ENCODE measurements around the gene SMAP1.

The SMAP1 gene

GRCh38 chr6:70820778-70821177 is 153.1 kb downstream of the SMAP1 start:
- DNase-seq (ENCODE audit: insufficient read length) (no peak), FAIRE-seq (no peak)
- TF ChIP-seq POLR2AphosphoS5 (IDR thresholded peaks at IDR 0.05; ENCODE audit: low read depth, low read length): no peak
- no peak for TF ChIP-seq POLR2A (IDR thresholded peaks at IDR 0.05; ENCODE audit: low read depth, low read length)
- no peak for TF ChIP-seq TAF1 (IDR thresholded peaks at IDR 0.05; ENCODE audit: borderline replicate concordance, low read depth, low read length)

GRCh38 chr6:70821751-70822150 is 154.1 kb downstream of the SMAP1 start:
- no peak for DNase-seq (ENCODE audit: insufficient read length)
- TF ChIP-seq POLR2A (IDR thresholded peaks at IDR 0.05; ENCODE audit: low read depth, low read length) (no peak), TAF1 (IDR thresholded peaks at IDR 0.05; ENCODE audit: borderline replicate concordance, low read depth, low read length) (no peak), POLR2AphosphoS5 (IDR thresholded peaks at IDR 0.05; ENCODE audit: low read depth, low read length) (no peak)
- FAIRE-seq: no peak

GRCh38 chr6:70823651-70824050 is 156.0 kb downstream of the SMAP1 start:
- no peak for FAIRE-seq

GRCh38 chr6:70831427-70831826 is 163.7 kb downstream of the SMAP1 start:
- DNase-seq (ENCODE audit: insufficient read length) (no peak), FAIRE-seq (no peak)

More at GRCh38 chr6:70823651-70824050, 156.0 kb downstream of the SMAP1 start:
- no peak for DNase-seq (ENCODE audit: insufficient read length)
- TF ChIP-seq POLR2A (IDR thresholded peaks at IDR 0.05; ENCODE audit: low read depth, low read length) (no peak), POLR2AphosphoS5 (IDR thresholded peaks at IDR 0.05; ENCODE audit: low read depth, low read length) (no peak), TAF1 (IDR thresholded peaks at IDR 0.05; ENCODE audit: borderline replicate concordance, low read depth, low read length) (no peak)

GRCh38 chr6:70834520-70834919 is 166.8 kb downstream of the SMAP1 start:
- TF ChIP-seq TAF1 (IDR thresholded peaks at IDR 0.05; ENCODE audit: borderline replicate concordance, low read depth, low read length) (no peak), POLR2AphosphoS5 (IDR thresholded peaks at IDR 0.05; ENCODE audit: low read depth, low read length) (no peak), POLR2A (IDR thresholded peaks at IDR 0.05; ENCODE audit: low read depth, low read length) (no peak)
- no peak for DNase-seq (ENCODE audit: insufficient read length)
- no peak for FAIRE-seq

More at GRCh38 chr6:70831427-70831826, 163.7 kb downstream of the SMAP1 start:
- no peak for TF ChIP-seq POLR2AphosphoS5 (IDR thresholded peaks at IDR 0.05; ENCODE audit: low read depth, low read length)
- TF ChIP-seq POLR2A (IDR thresholded peaks at IDR 0.05; ENCODE audit: low read depth, low read length): no peak

- TF ChIP-seq POLR2A (IDR thresholded peaks at IDR 0.05; ENCODE audit: low read depth, low read length) (no peak), POLR2AphosphoS5 (IDR thresholded peaks at IDR 0.05; ENCODE audit: low read depth, low read length) (no peak), TAF1 (IDR thresholded peaks at IDR 0.05; ENCODE audit: borderline replicate concordance, low read depth, low read length) (no peak)
- DNase-seq (ENCODE audit: insufficient read length) (no peak), FAIRE-seq (no peak)
Measured at GRCh38 chr6:70838907-70839285, 171.2 kb downstream of the SMAP1 start.

GRCh38 chr6:70839286-70840266 is 171.9 kb downstream of the SMAP1 start:
- TF ChIP-seq POLR2AphosphoS5 (IDR thresholded peaks at IDR 0.05; ENCODE audit: low read depth, low read length) (no peak), TAF1 (IDR thresholded peaks at IDR 0.05; ENCODE audit: borderline replicate concordance, low read depth, low read length) (no peak), POLR2A (IDR thresholded peaks at IDR 0.05; ENCODE audit: low read depth, low read length) (no peak)
- FAIRE-seq (no peak), DNase-seq (ENCODE audit: insufficient read length) (no peak)

- DNase-seq (ENCODE audit: insufficient read length): no peak
- TF ChIP-seq POLR2AphosphoS5 (IDR thresholded peaks at IDR 0.05; ENCODE audit: low read depth, low read length): no peak
- no peak for TF ChIP-seq TAF1 (IDR thresholded peaks at IDR 0.05; ENCODE audit: borderline replicate concordance, low read depth, low read length)
- TF ChIP-seq POLR2A (IDR thresholded peaks at IDR 0.05; ENCODE audit: low read depth, low read length): no peak
- no peak for FAIRE-seq
Measured at GRCh38 chr6:70841112-70841511, 173.4 kb downstream of the SMAP1 start.

- TF ChIP-seq POLR2AphosphoS5 (IDR thresholded peaks at IDR 0.05; ENCODE audit: low read depth, low read length) (no peak), TAF1 (IDR thresholded peaks at IDR 0.05; ENCODE audit: borderline replicate concordance, low read depth, low read length) (no peak), POLR2A (IDR thresholded peaks at IDR 0.05; ENCODE audit: low read depth, low read length) (no peak)
- DNase-seq (ENCODE audit: insufficient read length) (no peak), FAIRE-seq (no peak)
Measured at GRCh38 chr6:70842541-70842940, 174.9 kb downstream of the SMAP1 start.

GRCh38 chr6:70843328-70843918 is 175.7 kb downstream of the SMAP1 start:
- no peak for DNase-seq (ENCODE audit: insufficient read length)
- peak; percentile 64 for FAIRE-seq
- TF ChIP-seq POLR2A (IDR thresholded peaks at IDR 0.05; ENCODE audit: low read depth, low read length): no peak
- TF ChIP-seq TAF1 (IDR thresholded peaks at IDR 0.05; ENCODE audit: borderline replicate concordance, low read depth, low read length): no peak
- TF ChIP-seq POLR2AphosphoS5 (IDR thresholded peaks at IDR 0.05; ENCODE audit: low read depth, low read length): no peak

GRCh38 chr6:70844301-70844700 is 176.6 kb downstream of the SMAP1 start:
- TF ChIP-seq POLR2AphosphoS5 (IDR thresholded peaks at IDR 0.05; ENCODE audit: low read depth, low read length) (no peak), TAF1 (IDR thresholded peaks at IDR 0.05; ENCODE audit: borderline replicate concordance, low read depth, low read length) (no peak), POLR2A (IDR thresholded peaks at IDR 0.05; ENCODE audit: low read depth, low read length) (no peak)
- DNase-seq (ENCODE audit: insufficient read length) (no peak), FAIRE-seq (no peak)

Measured in GM12892 (cell line).